Spinal cord (tissue), 10 donors: ENCODE measurements around the gene MRGPRF. TPM values are rescaled to one million over a fixed set of nuclear protein-coding genes. Genes with fewer than 3 reads are reported as not detected.

Experiments
- DNase-seq, 6 donors: peaks; one replicate each; pipeline versions ENCODE4 v3.0.0 to v3.0.0-alpha.2; 2013 to 2015; ENCODE audit warnings: low spot score in 6 of 6, low read depth in 4 of 6
- H3K27ac ChIP-seq: one replicate; pipeline ENCODE4 v1.5.1; 2013; ENCODE audit warnings: low read depth, low read length, control low read depth
- H3K27me3 ChIP-seq: one replicate; pipeline ENCODE4 v1.6.1; 2013; ENCODE audit warnings: low read length; ENCODE audit not compliant: control insufficient read depth, insufficient read depth
- H3K36me3 ChIP-seq: one replicate; pipeline ENCODE4 v1.6.1; 2013; ENCODE audit warnings: low read length; ENCODE audit not compliant: control insufficient read depth, insufficient read depth
- H3K4me1 ChIP-seq: one replicate; pipeline ENCODE4 v1.6.1; 2013; ENCODE audit warnings: low read length; ENCODE audit not compliant: control insufficient read depth, insufficient read depth
- H3K4me3 ChIP-seq: one replicate; pipeline ENCODE4 v1.5.1; 2013; ENCODE audit warnings: low read depth, low read length, control low read depth
- H3K9me3 ChIP-seq: one replicate; pipeline ENCODE4 v1.6.1; 2013; ENCODE audit warnings: low read length; ENCODE audit not compliant: control insufficient read depth, insufficient read depth
- WGBS: methylation state at CpG from one replicate; pipeline ENCODE4 v1.1.5; 2013; ENCODE audit warnings: missing lambda C conversion rate; ENCODE audit not compliant: insufficient coverage; 5-methylcytosine and 5-hydroxymethylcytosine counted together
- polyA plus RNA-seq, 2 donors: library from polyadenylated mRNA; unstranded; fragments of 120-200 nt; gene quantifications; one replicate each; pipeline ENCODE4 v1.2.1, GENCODE V29; 2013; ENCODE audit not compliant: insufficient read length in 2 of 2
- total RNA-seq, 2 donors: library from RNA; depleted of rRNA in 1 of 2; stranded (reverse); fragments of 120-200 nt in 1 of 2; fragments of >200 nt in 1 of 2; gene quantifications; one replicate each; pipeline versions ENCODE4 v1.2.3 to v1.2.4, GENCODE V29; 2013 to 2014
- donor health status: healthy.

The MRGPRF gene
- total and polyA plus RNA-seq, 4 donors = 2.5 to 28.6 (median 12.7) TPM

DNA sequence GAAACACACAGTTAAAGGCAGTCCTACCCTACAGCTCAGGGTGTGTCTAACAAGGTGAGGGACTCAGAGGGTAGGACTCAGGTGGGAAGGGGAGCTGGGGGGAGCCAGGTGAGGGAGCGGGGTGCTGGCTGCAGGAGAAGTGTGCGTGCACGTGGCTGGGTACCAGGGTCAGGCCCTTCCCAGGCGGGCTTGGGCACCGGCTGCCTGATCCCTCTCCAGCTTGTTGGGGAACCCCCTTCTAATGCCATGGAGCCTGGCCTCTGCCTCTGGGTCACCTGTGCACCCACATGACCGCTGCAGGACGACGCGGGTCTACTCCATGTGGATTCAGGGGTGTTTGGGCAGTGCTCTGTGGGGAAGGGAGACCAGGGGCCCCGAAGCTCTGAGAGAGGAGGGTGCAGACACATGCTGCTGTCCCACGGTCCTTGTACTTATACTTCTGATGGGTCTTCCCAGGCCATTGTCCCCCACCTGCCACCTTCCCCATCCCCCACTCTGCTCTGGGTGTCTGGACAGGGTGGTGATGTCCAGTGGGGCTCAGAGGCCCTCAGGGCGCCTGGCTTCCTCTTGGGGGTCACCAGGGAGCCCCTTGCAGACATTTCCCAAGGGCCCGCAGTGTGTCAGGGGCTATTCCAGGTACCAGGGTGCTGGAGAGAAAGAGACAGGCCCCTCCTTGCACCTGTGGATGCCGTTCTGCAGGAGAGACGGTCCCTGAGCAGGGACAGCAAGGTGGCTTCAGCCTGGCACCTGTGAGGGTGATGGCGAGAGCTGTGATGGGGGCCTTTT lies 21.9 kb downstream of the MRGPRF start:
- H3K4me3 ChIP-seq = no peak overlapping the region
- no peak for DNase-seq
- H3K27me3 ChIP-seq = no peaks in the 10 kb centered on the region
- 74% methylated on average over 8 of the region's 16 CpGs for WGBS
- no peaks in the 10 kb centered on the region for H3K9me3 ChIP-seq
- no peak overlapping the region for H3K27ac ChIP-seq
- no peaks in the 10 kb centered on the region for H3K36me3 ChIP-seq
- H3K4me1 ChIP-seq = peaks cover 5% of the 10 kb centered on the region

DNA sequence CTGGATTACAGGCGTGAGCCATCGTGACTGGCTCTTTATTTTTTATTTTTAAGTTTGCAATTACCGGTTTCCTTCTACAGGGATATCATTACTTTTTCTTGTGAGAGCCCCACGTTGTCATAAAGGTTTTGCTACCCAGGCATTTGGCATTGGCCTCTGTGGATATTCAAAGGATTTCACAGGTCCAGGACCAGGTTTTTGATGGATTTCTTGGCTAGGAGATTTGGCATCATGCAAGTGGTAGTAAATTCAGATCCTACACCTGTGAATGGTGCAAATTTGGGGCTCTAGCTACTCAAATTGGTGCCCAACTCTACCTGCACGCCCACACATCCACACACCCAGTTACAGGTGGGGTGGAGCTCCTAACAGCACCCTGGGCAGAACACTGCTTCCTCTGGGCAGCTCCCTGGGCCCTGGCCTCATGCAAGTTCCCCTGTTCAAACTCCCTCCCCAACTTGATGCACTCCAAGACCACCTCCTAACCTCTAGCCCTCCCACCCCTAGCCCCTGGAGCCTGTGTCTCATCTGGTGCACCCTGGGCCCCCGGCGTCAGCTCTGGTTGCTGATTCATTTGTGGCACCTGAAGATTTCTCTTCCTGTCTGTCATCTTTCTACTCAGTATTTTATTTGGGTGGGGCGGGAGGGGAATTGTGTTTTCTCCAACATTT lies 23.0 kb downstream of the MRGPRF start:
- 79% methylated on average over 7 of the region's 8 CpGs for WGBS
- DNase-seq = no peak
- Histone ChIP-seq H3K36me3 (no peaks in the 10 kb centered on the region), H3K9me3 (no peaks in the 10 kb centered on the region), H3K4me1 (peaks cover 5% of the 10 kb centered on the region), H3K27ac (no peak overlapping the region), H3K4me3 (no peak overlapping the region), H3K27me3 (no peaks in the 10 kb centered on the region)

DNA sequence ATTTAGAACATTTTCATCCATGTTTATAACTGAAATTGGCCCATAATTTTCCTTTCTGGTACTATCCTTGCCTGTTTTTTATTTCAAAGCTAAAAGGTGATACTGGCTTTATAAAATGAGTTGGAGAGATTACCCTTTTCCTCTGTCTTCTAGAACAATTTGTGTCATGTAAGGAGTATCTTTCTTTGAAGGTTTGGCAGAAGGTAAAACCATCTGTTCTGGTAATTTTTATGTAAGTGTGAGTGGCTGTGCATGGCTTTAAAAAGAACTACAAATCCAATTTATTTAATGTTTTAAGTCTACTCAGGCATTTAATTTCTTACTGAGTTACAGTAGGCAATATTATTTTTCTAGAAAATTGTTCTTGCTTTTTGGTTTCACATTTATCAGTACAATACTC lies 24.6 kb downstream of the MRGPRF start:
- Histone ChIP-seq H3K4me1 (no peaks in the 10 kb centered on the region), H3K4me3 (no peak overlapping the region), H3K27ac (no peak overlapping the region), H3K27me3 (no peaks in the 10 kb centered on the region), H3K36me3 (no peaks in the 10 kb centered on the region), H3K9me3 (no peaks in the 10 kb centered on the region)
- DNase-seq = peak in 2 of 6 donors; percentile 33 to 68

DNA sequence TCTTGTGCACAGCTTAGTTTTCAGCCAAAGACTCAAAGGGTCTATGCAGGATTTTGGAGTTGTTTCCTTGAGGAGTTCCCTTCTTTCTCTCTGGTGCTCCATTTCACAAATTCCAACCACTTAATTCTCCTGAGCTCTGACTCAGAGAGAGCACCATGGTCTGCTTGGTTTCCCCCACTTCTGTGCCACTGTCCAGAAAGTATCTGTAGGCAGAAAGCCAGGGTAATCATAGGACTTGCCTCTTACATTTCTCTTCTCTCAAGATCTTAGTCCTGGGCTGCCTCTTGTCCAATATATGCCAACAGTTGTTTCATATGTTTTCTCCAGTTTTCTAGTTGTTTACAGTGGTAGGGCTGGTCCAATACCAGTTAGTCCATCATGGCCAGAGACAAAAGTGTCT lies 25.8 kb downstream of the MRGPRF start:
- no peaks in the 10 kb centered on the region for H3K36me3 ChIP-seq
- H3K27me3 ChIP-seq = no peaks in the 10 kb centered on the region
- H3K4me1 ChIP-seq = no peaks in the 10 kb centered on the region
- no peak for DNase-seq
- no peak overlapping the region for H3K4me3 ChIP-seq
- H3K27ac ChIP-seq = no peak overlapping the region
- H3K9me3 ChIP-seq = peaks cover under 1% of the 10 kb centered on the region

DNA sequence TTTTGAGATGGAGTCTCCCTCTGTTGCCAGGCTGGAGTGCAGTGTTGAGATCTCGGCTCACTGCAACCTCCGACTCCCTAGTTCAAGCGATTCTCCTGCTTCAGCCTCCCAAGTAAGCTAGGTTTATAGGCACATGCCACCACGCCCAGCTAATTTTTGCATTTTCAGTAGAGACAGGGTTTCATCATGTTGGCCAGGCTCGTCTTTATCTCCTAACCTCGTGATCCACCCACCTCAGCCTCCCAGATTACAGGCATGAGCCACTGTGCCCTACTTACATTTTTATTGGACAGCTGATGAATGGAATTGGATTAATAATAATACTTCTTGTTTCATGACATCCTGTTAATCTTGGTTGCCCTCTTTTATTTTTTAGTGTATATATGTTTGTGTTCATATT lies 29.2 kb downstream of the MRGPRF start:
- no peak overlapping the region for H3K27ac ChIP-seq
- 91% methylated on average over 4 of the region's 6 CpGs for WGBS
- DNase-seq = no peak
- no peaks in the 10 kb centered on the region for H3K27me3 ChIP-seq
- no peaks in the 10 kb centered on the region for H3K36me3 ChIP-seq
- H3K4me3 ChIP-seq = no peak overlapping the region
- peaks cover 4% of the 10 kb centered on the region for H3K4me1 ChIP-seq
- peaks cover 5% of the 10 kb centered on the region for H3K9me3 ChIP-seq

DNA sequence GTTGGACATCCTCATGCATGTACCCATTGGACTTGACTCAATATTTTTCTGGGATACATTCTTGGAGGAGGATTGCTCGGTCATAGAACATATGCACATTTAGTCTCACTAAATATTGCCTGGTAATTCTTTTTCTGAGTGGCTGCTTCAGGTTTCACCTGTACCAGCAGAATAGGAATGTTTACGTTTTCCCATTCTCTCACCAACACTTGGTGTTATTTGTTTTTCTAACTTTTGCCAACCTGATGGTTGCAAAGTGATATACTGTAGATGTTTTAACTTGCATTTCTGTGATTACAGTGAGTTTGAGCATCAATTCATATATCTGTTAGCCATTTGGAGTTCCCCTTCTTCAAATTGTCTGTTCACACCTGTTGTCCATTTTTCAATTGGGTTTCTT lies 30.9 kb downstream of the MRGPRF start:
- Histone ChIP-seq H3K27ac (no peak overlapping the region), H3K9me3 (peaks cover 5% of the 10 kb centered on the region), H3K27me3 (no peaks in the 10 kb centered on the region), H3K4me1 (peaks cover 17% of the 10 kb centered on the region), H3K36me3 (no peaks in the 10 kb centered on the region), H3K4me3 (no peak overlapping the region)
- no peak for DNase-seq
- no CpG with 5 or more reads among the region's 2 CpGs for WGBS

DNA sequence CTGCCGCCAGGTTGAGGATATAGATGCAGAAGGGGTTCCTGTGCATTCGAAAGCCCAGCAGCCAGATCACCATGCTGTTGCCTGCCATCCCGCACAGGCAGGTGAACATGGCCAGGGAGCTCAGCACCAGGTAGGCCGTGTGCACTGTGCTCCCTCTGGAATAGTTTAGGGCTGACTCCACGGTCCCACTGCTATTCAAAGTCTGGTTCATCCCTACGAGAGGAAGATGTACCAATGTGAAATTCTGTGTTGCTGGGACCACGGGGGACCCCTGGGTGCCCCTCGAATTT lies 32.3 kb downstream of the MRGPRF start, which contains the start of gene MRGPRD:
TSS of gene MRGPRD (minus strand) at position 211 of the 290 bp plus-strand sequence. CDS start at position 211, 0 bp downstream.
- Histone ChIP-seq H3K9me3 (peaks cover 5% of the 10 kb centered on the region), H3K4me3 (no peak within 1 kb of the TSS), H3K4me1 (peaks cover 17% of the 10 kb centered on the region), H3K36me3 (no peaks in the 10 kb centered on the region), H3K27me3 (no peaks in the 10 kb centered on the region), H3K27ac (no peak within 1 kb of the TSS)
- DNase-seq = no peak
- WGBS = 88% methylated on average over 8 of the region's 8 CpGs

DNA sequence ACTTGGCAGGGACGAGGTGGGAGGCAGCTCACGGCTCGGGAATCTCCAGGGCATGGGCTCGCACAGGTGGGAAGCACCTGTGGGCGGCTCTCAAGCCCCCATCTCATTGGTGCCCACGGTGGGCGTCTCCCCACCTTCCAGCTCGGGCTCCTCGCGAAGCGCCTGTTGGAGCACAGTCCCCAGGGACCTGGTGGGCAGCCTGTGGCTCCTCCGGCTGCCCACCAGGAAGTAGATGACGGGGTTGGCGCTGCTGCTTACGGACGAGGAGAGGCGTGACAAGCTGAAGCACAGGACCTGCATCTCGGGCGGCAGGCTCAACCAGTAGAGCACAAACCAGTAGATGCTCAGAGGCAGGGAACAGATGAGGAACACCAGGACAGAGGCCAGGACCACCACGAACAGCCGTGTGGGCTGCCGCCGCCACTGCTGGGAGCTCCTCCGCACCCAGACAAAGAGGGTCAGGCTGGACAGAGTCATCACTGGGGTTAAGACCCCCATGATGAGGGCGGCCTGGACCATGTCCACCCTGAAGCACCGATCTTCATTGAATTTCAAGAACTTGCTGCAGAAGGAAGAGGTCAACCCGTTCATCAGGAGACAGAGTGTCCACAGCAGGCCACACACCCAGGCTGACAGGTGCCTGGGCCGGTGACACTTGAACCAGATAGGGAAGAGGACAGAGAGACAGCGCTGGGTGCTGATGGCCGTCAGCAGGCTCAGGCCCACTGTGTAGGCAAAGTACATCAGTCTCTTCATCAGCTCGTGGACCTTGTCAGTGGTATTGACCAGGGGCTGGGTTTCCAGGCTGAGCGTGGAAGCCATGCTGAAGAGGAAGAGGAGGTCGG lies 32.9 kb downstream of the MRGPRF start:
- no peak for DNase-seq
- WGBS = 86% methylated on average over 33 of the region's 33 CpGs
- Histone ChIP-seq H3K4me3 (no peak overlapping the region), H3K27ac (no peak overlapping the region), H3K9me3 (peaks cover 5% of the 10 kb centered on the region), H3K27me3 (no peaks in the 10 kb centered on the region), H3K36me3 (no peaks in the 10 kb centered on the region), H3K4me1 (peaks cover 17% of the 10 kb centered on the region)

DNA sequence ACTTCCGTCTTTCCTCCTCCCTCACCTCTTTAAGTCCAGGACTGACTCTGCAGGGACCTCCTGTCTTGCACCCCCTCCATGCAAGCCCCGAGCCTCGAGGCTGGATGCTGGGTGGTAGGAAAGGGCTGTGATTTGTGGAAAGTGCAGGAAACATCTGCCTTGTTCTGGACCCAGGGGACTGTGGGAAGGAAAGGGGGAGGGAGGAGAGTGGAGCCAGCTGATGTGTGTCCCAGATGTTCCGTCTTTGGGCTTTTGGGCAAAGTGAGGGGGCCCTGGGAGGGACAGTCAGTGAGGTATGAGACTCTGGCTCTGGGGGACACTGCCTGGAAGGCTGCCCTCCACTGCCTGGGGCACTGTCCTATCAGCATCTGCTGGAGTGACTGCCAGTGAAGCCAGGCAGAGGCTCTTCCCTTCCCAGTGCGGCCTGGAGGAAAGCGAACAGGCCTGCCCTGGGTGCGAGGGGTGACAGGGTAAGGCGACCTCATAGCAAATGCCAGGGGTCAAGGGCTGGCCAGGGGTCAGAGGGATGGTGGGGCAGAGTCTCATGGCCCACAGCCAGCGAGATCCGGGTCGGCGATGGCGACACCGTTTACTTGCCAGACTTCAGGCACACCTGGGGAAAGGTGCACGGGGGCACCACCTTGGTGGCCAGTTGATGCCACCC lies 34.0 kb downstream of the MRGPRF start:
- peaks cover 17% of the 10 kb centered on the region for H3K4me1 ChIP-seq
- peaks cover 5% of the 10 kb centered on the region for H3K9me3 ChIP-seq
- 86% methylated on average over 13 of the region's 15 CpGs for WGBS
- no peak overlapping the region for H3K27ac ChIP-seq
- H3K27me3 ChIP-seq = no peaks in the 10 kb centered on the region
- no peaks in the 10 kb centered on the region for H3K36me3 ChIP-seq
- peak in 1 of 6 donors; percentile 54 for DNase-seq
- H3K4me3 ChIP-seq = no peak overlapping the region
